Activated naive CD4-positive, alpha-beta T cell treated with Interleukin-2 at 50 U/mL for 16 hours (primary cell): ENCODE data around the gene MRPS2.
"Not testable (repeated sequence)": the region's sequence is repeated elsewhere in the genome, so short reads cannot be mapped to it uniquely, and the experiment has no call there.

Experiments
- DNase-seq: peaks from one replicate; pipeline ENCODE4 v3.0.0-alpha.2; 2020

The MRPS2 gene

DNA sequence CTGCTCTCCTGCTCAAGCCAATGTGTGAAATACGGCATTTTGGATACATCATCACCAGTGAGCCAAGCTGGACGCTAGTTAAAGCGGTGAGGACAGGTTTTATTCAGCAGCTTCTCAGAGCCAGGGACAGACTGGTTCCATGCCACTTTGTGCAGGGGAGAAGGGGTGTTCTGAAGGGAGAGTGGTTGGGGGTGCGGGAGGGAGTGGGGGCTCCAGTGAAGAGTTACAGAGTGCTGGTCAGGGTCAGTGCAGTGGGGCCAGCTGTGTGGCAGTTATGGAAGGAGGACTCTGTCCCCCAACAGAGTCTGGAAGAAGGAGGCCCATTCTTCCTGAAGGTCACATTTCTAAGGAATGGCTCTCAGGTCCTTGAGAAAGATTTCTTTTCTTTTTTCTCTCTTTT is 34.3 kb downstream of the MRPS2 start:
- DNase-seq: not testable (repeated sequence)

DNA sequence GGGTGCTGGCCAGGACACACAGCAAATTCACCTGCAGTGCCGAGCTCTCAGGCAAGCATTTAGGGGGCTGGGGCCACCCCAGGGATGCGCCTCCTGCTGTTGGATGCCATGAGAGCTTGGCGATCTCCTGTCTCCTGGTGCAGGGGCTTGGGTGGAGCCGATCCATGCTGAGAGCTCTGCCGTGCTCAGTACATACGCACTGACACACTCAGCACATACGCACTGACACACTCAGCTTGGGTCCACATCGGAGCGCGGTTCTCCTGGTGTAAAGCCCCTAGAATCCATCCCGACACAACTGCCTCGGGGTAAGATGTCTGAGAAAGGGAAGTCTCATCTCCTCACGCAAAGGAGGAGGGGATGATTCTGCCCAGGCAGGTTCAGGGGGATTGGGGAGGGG is 35.1 kb downstream of the MRPS2 start:
- DNase-seq: not testable (repeated sequence)

GRCh38 chr9:135536216-135536615 is 35.7 kb downstream of the MRPS2 start:
- DNase-seq: no peak

DNA sequence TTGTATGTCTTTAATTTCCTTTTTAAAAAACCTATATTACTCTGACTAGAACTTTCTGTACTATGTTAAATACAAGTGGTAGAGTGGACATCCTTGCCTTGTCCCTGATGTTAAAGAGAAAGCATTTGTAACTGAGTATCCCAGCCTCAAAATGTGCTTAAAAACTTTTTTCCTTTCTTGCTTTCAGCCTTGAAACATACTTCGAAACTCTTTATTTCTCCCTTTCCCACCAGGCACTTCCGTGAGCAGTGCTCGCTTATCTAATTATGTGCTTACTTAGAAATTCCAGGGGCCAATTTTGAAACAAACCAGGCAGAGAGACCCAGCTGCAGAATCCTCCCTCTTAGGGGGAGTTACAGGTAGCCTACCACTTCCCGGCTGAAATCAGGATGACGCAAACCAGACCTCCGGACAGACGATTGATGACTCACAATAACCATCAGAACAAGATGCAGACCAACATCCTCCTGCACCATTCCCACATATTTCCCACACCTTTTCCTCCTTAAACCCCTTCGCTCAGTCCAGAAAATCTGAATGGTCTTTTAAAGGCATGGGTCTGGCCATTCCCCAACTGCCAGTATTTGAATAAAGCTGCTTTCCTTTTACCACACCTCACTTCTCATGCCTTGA is 42.9 kb downstream of the MRPS2 start:
- not testable (repeated sequence) for DNase-seq

GRCh38 chr9:135544981-135545635 is 44.6 kb downstream of the MRPS2 start:
- no peak for DNase-seq

DNA sequence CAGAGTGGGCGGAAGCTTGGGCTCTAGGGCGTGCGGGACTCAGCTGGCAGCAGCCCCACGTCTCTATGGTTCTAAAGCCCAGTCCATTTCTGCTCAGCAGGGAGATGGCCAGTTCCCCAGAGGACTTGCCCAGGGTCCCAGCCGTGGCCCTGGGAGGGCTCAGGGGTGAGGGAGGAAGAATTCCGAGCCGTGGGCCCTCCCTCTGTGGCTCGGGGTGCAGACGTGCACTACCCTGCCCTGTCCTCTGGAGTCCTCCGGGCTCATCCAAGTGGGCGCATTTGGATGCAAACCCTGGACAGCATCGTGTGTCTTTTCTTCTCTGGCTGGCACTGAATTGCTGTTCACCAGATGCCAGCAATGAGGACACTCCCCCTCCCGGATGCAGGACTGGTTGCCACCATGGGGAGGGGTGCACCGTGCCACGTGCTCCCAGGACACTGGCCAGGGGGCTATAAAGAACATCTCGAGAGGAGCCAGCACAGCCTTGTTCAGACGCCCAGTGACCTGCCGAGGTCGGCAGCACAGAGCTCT is 45.2 kb downstream of the MRPS2 start, which contains the start of gene OBP2A:
TSS of gene OBP2A (plus strand) at position 481 of the 531 bp plus-strand sequence. CDS start 55 bp downstream, outside the sequence.
- DNase-seq: not testable (repeated sequence)

DNA sequence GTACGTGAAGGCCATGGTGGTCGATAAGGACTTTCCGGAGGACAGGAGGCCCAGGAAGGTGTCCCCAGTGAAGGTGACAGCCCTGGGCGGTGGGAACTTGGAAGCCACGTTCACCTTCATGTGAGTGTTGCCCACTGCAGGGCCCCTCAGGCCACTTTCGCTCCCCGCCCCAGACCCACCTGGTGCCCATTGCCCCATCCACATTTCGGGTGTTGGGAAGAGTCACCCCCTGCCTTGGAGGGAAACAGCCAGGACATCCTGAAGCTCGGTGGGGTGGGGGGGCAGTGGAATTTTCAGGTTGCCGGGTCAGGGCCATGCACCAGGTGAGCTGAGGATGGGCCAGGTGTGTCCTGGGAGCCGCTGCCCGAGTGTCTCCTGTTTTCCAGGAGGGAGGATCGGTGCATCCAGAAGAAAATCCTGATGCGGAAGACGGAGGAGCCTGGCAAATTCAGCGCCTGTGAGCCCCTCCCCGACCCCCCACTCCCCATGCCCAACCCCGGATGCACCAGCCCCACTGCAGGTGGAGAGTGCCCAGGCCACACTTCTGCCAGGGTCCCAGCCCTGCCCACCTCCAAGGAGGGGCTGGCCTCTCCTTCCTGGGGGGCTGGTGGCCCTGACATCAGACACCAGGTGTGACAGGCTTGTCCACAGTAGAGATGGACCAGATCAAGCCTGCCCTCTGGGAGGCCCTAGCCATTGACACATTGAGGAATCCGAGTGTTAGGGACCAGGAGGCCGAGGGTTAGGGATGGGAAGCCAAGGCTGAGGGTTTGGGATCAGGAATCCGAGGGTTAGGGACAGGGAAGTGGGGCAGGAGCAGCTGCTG is 46.5 kb downstream of the MRPS2 start:
- not testable (repeated sequence) for DNase-seq

DNA sequence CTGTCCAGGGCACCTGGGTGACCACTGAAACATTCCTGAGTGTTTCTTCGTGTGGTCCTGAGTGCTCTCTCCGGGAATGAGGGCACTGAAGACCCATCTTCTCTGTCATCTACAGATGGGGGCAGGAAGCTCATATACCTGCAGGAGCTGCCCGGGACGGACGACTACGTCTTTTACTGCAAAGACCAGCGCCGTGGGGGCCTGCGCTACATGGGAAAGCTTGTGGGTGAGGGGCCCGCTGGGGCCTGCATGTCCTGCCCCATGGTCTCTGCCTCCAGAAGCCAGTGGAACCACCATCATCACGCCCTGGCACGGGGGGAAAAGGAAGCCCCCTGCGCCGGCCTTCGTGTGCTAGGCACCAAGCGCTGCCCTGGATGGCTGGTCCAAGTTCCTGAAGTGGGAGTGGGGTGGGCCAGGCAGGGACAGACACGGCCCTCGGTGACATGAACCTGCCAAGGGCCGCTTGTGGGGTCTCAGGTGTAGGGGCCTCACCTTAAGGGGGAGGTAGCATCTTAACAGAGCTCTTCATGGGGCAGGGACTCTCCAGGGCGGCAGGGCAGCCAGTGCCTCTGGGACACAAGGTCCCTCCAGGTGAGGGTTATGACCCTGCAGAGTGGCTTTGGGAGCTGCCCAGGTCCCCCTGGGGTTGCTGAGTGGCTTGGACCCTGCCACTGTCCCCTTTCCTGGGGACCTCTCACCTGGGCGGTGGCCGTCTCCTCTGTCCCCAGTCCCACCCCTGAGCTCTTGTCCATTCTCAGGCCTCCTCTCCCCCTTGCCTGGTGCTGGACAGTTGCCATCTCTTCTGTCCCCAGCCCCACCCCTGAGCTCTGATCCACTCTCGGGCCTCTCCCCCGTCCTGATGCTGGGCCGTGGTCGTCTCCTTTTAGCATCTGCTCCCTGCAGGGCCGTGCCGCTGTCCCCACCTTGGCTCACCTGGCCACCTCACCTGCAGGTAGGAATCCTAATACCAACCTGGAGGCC is 47.6 kb downstream of the MRPS2 start:
- DNase-seq: no peak

DNA sequence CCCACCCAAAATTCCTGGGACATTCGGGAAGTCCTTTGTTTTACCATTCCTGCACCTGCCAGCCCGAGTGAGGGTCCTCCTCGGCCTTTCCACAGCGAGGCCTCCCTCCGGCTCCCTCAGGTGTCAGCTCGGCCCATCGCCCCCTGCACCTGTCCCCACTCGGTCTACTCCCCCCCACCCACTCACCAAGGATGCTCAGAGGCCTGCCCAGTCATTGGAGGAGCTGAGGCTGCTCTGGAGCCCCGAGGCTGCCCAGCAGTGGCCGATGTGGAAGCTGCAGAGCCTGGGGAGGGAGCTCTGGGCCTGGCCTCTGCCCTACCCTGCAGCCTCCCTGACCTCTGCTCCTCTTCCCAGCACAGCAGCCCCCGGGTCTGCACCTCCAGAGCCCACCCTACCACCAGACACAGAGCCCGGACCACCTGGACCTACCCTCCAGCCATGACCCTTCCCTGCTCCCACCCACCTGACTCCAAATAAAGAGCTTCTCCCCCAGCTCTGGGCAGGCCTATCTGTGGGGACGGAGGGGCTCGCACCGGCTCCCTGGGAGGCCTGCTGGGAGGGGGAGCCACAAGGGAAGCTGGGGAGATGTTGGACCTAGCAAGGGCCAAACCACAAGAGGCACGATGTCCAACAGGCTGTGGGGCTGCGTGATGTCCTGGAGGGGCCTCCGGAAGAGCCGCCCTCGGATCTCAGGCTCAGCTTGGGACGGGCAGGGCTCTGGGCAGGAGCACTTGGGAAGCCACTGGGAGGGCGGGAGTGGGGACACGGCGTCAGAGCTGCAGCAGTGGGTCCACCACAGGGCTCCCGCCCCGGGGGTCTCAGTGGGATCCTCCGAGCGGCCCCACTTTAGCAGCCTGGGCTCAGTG is 49.2 kb downstream of the MRPS2 start:
- DNase-seq: not testable (repeated sequence)

- no peak for DNase-seq
Observed at GRCh38 chr9:135550344-135550918, 49.9 kb downstream of the MRPS2 start.

DNA sequence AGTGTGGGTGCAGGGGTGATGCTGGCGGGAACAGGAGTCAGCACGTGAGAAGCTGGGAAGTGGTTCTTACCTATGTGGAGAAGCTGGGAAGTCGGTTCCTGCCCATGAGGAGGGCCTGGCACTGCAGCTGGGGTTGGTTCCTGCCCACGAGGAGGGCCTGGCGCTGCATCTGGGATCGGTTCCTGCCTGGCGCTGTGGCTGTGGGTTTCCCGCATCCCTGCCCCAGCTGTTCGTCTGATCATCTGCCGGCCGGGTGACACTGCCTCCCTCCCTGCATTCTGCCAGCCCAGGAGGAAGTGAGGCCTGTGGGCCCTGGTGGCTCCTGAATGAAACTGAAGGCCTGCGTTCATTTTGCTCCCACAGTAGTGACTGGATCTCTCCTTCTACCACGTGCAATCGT is 50.5 kb downstream of the MRPS2 start:
- no peak for DNase-seq

GRCh38 chr9:135551456-135551855 is 51.0 kb downstream of the MRPS2 start:
- DNase-seq: no peak

DNA sequence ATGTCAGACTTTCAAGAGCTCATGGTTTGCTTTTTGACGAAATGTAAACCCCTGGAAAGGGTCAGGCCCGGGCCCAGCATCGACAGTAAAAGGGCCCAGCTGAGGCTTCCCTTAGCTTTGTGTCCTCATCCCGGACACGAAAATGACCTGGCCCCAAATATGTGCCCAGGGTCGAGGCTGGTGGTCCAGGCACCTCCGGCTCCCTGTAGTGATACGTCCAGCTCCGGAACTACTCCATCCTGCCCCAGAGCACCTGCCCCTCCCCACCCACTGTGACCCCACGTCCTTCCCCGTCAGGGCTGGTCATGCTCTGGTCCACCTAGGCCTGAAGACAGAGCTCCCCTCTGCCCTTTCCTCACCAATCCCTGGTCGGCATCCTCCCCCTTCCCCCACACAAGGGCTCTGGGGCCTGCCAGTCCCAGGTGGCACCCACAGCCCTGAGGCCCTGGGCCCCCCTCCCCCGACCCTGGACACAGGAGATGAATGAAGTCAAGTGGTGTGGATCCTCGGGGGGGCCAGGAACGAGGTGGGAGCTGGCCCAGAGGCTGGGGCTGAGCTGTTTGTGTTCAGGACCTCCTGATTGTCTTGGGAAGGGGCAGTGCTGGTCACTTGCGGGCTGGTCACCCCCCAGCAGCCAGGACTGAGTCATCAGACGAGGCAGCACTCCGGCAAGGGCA is 51.7 kb downstream of the MRPS2 start:
- no peak for DNase-seq

- no peak for DNase-seq
Observed at GRCh38 chr9:135552698-135553171, 52.3 kb downstream of the MRPS2 start.
